ENCODE data around the gene ZBTB7C.

Gene ZBTB7C

DNA sequence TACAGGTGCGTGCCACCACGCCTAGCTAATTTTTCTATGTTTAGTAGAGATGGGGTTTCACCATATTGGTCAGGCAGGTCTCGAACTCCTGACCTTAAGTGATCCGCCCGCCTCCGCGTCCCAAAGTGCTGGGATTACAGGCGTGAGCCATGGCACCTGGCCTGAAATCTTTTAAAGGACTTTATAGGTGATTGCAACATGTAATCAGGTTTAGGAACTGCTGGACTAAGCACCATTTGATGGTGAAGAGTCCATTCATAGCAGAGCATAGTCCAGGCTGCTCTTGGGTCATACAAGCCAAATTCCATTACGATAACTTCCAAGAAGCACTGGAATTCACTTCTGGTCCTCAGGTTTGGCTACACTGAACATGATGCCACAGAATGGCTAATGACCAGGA is 278.1 kb downstream of the ZBTB7C start:
- no peak for DNase-seq (ENCODE audit: low read depth)
- TF ChIP-seq CTCF (IDR thresholded peaks at IDR 0.05; ENCODE audit: low read depth, low read length, missing control alignments): no peak
- H3K4me3 ChIP-seq (ENCODE audit: low read depth, low read length): no peak overlapping the region

- DNase-seq (ENCODE audit: low read depth): no peak
- H3K4me3 ChIP-seq (ENCODE audit: low read depth, low read length): no peak overlapping the region
- no peak for TF ChIP-seq CTCF (IDR thresholded peaks at IDR 0.05; ENCODE audit: low read depth, low read length, missing control alignments)
Observed at GRCh38 chr18:48129621-48130082, 279.5 kb downstream of the ZBTB7C start.

GRCh38 chr18:48127606-48128005 is 281.6 kb downstream of the ZBTB7C start:
- DNase-seq (ENCODE audit: low read depth): no peak
- H3K4me3 ChIP-seq (ENCODE audit: low read depth, low read length): no peak overlapping the region
- TF ChIP-seq CTCF (IDR thresholded peaks at IDR 0.05; ENCODE audit: low read depth, low read length, missing control alignments): no peak

GRCh38 chr18:48126240-48126639 is 282.9 kb downstream of the ZBTB7C start:
- no peak overlapping the region for H3K4me3 ChIP-seq (ENCODE audit: low read depth, low read length)
- TF ChIP-seq CTCF (IDR thresholded peaks at IDR 0.05; ENCODE audit: low read depth, low read length, missing control alignments): no peak
- DNase-seq (ENCODE audit: low read depth): no peak

DNA sequence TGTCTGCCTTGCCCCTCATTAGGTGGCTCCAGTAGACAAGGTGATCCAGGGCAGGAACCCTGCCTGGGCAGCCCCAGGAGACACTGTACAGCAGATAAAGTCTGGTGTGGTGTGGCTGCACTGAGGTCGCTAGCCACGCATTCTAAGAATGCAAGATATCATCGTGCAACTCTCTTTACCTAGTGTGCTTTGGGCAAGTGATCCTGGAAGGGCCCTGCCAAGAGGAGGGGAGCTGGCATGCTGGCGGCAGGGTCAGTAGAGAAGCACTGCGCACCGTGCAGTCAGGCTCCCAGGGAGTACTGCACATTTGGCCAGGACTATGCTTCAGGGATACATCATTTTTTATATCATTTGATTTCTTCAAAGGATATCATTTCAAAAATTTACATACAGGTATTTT is 283.5 kb downstream of the ZBTB7C start:
- TF ChIP-seq CTCF (IDR thresholded peaks at IDR 0.05; ENCODE audit: low read depth, low read length, missing control alignments): no peak
- DNase-seq (ENCODE audit: low read depth): no peak

DNA sequence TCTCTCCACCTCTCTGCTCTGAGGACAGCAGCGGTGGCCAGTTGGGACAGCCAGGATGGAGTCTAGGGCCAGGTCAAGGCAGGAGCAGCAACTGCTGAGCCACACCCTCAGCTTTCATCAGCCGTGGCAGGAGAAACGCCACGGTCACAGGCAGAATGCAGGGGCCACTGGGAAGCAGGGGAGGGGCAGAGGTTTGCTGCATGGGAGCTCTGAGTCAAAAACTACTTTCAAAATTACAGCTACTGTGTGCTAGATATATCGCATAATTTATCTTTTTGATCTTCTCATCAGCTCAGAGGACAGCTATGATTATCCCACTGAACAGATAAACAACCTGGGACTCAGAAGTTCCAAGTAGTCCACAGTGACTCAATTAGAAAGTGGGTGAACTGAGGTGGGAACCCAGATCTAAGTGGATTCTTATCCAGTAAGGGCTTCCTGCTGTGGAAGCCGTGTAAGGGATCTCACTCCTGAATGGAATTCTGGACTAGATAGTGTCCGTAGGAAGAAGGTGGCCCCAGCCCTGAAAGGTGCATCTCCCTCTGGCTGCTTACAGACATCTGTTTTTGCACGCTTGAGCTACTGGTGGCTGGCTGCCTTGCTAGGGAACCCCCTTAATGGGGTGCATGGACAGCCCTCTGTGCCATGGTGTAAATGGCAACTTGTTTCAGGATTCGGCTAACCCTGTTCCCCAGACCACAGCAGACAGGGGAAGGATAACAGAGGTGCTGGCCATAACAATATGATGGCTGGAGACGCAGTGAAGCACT is 284.1 kb downstream of the ZBTB7C start:
- TF ChIP-seq CTCF (IDR thresholded peaks at IDR 0.05; ENCODE audit: low read depth, low read length, missing control alignments): no peak
- no peak for DNase-seq (ENCODE audit: low read depth)

More for the DNA sequence above, 283.5 kb downstream of the ZBTB7C start:
- no peak overlapping the region for H3K4me3 ChIP-seq (ENCODE audit: low read depth, low read length)

GRCh38 chr18:48123941-48124340 is 285.2 kb downstream of the ZBTB7C start:
- H3K4me3 ChIP-seq (ENCODE audit: low read depth, low read length): no peak overlapping the region
- no peak for TF ChIP-seq CTCF (IDR thresholded peaks at IDR 0.05; ENCODE audit: low read depth, low read length, missing control alignments)
- no peak for DNase-seq (ENCODE audit: low read depth)

More for the DNA sequence above, 284.1 kb downstream of the ZBTB7C start:
- no peak overlapping the region for H3K4me3 ChIP-seq (ENCODE audit: low read depth, low read length)
